NT2/D1 (cell line): Measurements from ENCODE around the gene COL11A2.

ENCODE experiments used
- SUZ12 ChIP-seq: IDR thresholded peaks from 2 replicates; pipeline ENCODE4 v1.6.1; 2011; ENCODE audit not compliant: insufficient read length, insufficient read depth; ENCODE audit errors: extremely low read depth
- YY1 ChIP-seq: IDR thresholded peaks from 2 replicates; pipeline ENCODE4 v1.6.1; 2011; ENCODE audit not compliant: insufficient read length, insufficient read depth
- ZNF274 ChIP-seq: IDR thresholded peaks from 2 replicates; pipeline ENCODE4 v1.6.1; 2011; ENCODE audit warnings: mild to moderate bottlenecking, low read depth, low read length

GRCh38 chr6:33176906-33177305 lies 15.4 kb downstream of the COL11A2 start:
- TF ChIP-seq ZNF274 = no peak
- TF ChIP-seq YY1 = no peak
- no peak for TF ChIP-seq SUZ12
